Islet of Langerhans (tissue), 1 donor: Measurements from ENCODE around the gene KRTAP12-1.

Source experiments
- FAIRE-seq: peaks from one replicate; lab custom pipeline; 2011; peaks lifted over from hg19 to GRCh38; lab: Jason Lieb, UNC

Gene KRTAP12-1

GRCh38 chr21:44711327-44712202 is 29.6 kb upstream of the KRTAP12-1 start, which contains the start of gene TSPEAR:
Gene TSPEAR (minus strand): TSS chr21:44711572. CDS start chr21:44711514, 58 bp downstream.
- FAIRE-seq: no peak

- no peak for FAIRE-seq
Measured at GRCh38 chr21:44710756-44711326, 28.9 kb upstream of the KRTAP12-1 start.

DNA sequence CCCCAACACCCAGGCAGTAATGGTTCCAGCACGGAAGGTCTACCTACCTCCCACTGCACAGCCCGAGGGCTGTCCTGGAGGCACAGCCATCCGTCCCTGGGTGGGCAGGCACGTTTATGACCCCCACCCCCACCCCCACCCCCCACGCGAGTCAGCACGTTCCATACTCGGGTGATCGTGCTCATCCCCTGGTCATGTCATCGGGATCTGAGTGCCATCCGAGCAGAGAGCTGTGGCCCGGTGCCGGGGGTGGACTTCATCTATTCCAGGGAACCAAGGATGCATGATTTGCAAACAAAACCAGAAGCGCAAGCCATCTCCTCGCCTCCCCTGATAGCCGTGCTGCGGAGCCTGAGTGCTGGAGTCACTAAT is 28.3 kb upstream of the KRTAP12-1 start:
- FAIRE-seq: no peak

DNA sequence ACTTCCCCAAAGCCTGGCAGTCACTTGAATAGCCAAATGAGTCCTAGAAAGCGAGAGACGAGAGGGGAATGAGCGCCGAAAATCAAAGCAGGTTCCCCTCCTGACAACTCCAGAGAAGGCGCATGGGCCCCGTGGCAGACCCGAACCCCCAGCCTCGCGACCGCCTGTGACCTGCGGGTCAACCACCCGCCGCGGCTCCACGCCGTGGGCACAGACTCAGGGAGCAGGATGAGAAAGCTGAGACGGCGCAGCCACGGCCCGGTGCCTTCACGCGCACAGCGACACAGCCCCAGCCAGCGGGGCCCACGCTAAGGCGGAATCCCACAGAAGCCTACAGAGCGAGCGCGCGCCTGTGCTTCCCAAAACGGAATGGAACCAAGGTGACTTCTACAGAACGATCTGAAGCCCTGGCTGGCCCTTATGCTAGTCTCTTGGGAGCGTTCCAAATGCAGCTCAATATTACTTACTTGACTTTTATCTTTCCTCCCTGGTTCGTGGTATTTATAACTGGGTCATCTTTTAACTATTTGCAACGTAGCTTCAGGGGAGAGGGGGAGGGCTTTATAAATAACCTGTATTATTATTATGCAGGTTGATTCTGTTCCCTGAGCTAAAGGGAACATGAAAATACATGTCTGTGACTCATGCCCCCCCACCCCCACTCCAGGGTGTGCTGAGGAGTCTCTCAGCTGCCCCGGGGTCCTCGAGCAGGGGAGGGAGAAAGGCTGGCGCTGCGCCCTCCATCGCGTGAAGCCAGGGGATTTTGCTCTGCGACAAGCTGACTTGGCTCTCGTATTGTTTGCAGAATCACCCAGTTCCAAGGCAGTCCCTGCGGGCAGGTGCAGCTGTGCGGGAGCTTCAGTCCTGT is 27.7 kb upstream of the KRTAP12-1 start:
- no peak for FAIRE-seq

DNA sequence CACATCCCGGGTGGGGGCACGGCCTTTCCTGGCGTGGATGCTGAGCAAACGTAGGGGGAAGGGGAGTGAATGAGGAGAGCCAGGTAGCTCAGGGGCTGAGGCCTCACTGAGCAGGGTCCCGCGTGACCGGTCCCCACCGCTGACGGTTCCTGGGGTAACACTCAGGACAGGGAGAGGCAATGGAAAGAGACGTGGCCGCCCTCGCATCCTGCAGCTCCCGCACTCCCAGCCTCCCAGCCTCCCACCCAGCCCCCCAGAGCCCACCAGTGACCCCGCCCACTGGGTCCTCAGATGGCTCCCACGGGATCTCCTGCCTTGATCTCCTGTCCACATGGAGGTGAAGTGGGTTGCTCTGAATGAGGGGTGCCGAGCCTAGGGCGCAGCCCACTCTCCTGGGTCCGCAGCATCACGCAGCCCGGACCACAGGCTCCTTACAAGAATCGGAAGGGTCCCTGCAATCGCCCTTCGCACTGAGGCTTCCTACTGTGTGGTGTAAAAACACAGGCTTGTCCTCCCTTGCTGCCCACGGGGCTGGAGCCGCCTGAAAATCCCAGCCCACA is 27.0 kb upstream of the KRTAP12-1 start:
- FAIRE-seq: no peak

DNA sequence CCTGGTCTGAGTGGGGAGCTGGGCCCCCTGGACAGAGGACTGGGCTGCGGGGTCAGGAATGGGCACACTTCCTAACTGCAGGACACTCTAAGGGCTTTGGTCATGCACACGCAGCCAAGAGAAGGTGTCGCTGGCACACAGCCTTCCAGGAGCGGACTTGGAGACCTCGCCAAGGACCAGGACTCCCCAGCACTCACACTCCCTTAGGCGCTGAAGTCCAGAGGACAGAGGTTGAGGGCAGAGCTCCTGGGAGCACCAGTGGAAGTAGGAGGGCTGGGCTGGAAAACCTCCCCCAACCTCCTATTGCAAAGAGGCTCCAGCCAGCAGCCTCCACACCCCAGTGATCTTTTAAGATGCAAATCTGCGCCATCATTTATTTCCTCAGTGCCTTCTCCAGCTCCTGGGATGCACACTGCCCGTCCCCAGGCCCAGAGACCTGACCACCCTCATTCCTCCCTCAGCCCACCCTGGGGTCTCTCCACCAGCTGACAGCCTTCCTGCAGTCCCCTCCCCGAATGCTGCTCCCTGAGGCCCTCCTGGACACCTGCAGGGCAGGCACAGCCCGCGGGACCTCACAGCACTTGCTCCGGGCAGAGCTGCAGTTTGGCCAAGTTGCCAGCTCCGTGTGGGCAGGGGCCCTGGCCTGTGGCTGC is 26.4 kb upstream of the KRTAP12-1 start:
- no peak for FAIRE-seq

GRCh38 chr21:44706706-44707581 is 25.0 kb upstream of the KRTAP12-1 start:
- FAIRE-seq: no peak

- FAIRE-seq: no peak
Measured at GRCh38 chr21:44706026-44706705, 24.2 kb upstream of the KRTAP12-1 start.

DNA sequence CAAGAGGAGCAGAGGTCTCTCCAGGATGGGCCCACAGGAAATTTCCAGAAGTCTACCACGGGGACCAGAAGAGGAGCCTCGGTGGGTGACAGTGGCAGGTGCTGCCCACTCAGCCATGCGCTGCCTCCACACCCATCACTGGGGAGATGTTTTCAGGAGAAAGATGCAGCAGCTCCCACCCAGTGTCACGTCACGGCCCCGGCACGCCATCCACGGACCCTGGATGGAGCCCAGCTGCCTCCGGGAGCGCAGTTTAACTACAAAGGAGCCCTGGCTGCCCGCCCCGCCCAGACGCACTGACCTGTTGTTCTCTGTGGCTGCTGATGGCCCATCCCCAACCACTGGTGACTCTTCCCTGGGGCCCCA is 22.7 kb upstream of the KRTAP12-1 start:
- no peak for FAIRE-seq

- no peak for FAIRE-seq
Measured at GRCh38 chr21:44703731-44704635, 22.0 kb upstream of the KRTAP12-1 start.

- FAIRE-seq: no peak
Measured at GRCh38 chr21:44702973-44703730, 21.2 kb upstream of the KRTAP12-1 start.

GRCh38 chr21:44702111-44702972 is 20.4 kb upstream of the KRTAP12-1 start:
- FAIRE-seq: no peak

- FAIRE-seq: no peak
Measured at GRCh38 chr21:44701541-44701940, 19.6 kb upstream of the KRTAP12-1 start.

GRCh38 chr21:44701023-44701400 is 19.0 kb upstream of the KRTAP12-1 start:
- FAIRE-seq: no peak

GRCh38 chr21:44700101-44701022 is 18.4 kb upstream of the KRTAP12-1 start:
- FAIRE-seq: no peak

GRCh38 chr21:44699502-44700001 is 17.6 kb upstream of the KRTAP12-1 start:
- no peak for FAIRE-seq
